GM12801 (cell line): ENCODE data around the gene EXTL2.

Experiments
- TF ChIP-seq, protein P1 (sequence below): IDR thresholded peaks from one replicate; pipeline ENCODE4 v1.5.1; 2011; ENCODE audit warnings: control low read depth; ENCODE audit not compliant: insufficient read length; ENCODE audit errors: extremely low read depth

EXTL2 gene

GRCh38 chr1:100835866-100836842, 58.5 kb downstream of the EXTL2 start:
- TF ChIP-seq, protein P1, sequence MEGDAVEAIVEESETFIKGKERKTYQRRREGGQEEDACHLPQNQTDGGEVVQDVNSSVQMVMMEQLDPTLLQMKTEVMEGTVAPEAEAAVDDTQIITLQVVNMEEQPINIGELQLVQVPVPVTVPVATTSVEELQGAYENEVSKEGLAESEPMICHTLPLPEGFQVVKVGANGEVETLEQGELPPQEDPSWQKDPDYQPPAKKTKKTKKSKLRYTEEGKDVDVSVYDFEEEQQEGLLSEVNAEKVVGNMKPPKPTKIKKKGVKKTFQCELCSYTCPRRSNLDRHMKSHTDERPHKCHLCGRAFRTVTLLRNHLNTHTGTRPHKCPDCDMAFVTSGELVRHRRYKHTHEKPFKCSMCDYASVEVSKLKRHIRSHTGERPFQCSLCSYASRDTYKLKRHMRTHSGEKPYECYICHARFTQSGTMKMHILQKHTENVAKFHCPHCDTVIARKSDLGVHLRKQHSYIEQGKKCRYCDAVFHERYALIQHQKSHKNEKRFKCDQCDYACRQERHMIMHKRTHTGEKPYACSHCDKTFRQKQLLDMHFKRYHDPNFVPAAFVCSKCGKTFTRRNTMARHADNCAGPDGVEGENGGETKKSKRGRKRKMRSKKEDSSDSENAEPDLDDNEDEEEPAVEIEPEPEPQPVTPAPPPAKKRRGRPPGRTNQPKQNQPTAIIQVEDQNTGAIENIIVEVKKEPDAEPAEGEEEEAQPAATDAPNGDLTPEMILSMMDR = no peak

DNA sequence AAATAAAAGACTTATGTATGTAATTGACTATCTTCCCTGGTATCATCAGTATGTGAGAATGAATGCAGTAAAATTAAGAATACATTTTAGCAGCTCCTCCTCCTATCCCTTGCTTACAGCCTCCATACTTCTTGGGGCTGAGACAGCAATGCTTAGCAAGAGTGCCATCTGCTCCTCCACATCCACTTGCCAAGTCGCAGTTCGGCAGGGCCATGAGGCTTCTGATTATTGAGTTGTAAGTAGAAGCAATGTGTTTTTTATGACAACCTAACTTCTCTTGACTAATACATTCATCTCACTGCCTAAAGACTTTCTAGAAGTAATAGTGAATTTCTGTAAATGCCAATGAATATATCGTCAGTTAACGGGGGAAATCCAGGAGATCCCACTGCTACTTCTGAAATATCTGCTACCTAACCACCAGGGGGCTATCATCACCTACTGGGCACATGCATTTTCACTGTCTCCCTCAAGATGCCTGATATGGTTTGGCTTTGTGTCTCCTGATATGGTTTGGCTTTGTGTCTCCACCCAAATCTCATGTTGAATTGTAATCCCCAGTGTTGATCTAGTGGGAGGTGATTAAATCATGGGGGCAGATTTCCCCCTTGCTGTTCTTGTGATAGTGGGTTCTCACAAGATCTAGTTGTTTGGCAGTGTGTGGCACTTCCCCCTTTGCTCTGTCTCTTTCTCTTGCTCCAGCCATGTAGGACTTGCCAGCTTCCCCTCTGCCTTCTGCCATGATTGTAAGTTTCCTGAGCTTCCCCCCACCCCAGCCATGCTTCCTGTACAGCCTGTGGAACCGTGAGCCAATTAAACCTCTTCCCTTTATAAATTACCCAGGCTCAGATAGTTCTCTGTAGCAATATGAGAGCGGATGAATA, 59.6 kb downstream of the EXTL2 start:
- TF ChIP-seq, protein P1 = no peak

- TF ChIP-seq, protein P1 = no peak
These were observed 61.8 kb downstream of the EXTL2 start for GRCh38 chr1:100832694-100833428.
